ENCODE results near the gene PPFIA2. TPM values are rescaled to one million over a fixed set of nuclear protein-coding genes. Genes with fewer than 3 reads are reported as not detected.

Gene PPFIA2
- total RNA-seq, 2 donors from 2014 or later = 23.0 to 51.1 TPM

DNA sequence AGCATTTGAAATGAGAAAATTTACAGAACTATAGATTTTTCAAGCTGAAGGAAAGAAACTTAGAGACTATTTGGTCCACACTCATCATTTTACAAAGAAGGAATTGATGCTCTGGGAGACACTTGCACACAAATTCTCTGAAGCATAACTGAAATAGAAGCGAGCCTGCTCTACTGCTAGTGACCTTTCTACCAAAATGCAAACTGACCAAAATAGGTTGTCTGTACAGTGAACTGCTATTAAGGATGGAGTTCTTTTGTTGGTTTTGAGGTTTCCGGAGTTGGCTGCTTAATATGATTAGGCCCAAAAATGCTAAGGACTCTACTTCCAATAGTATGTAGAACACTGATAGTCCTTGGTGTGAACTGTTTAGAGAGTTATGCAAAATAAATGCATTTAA is 194.9 kb downstream of the PPFIA2 start:
- no peak overlapping the region for H3K27ac ChIP-seq
- no peaks in the 10 kb centered on the region for H3K4me1 ChIP-seq (ENCODE audit: control insufficient read depth in 1 of 2, low read depth in 2 of 2)
- DNase-seq (ENCODE audit: low spot score) (no peak), ATAC-seq (ENCODE audit: insufficient number of reproducible peaks, low FRiP score, low read depth) (no peak)
- no peak for TF ChIP-seq CTCF (IDR thresholded peaks at IDR 0.05)
- H3K9me3 ChIP-seq = no peaks in the 10 kb centered on the region
- H3K4me3 ChIP-seq = no peak overlapping the region
- no peaks in the 10 kb centered on the region for H3K27me3 ChIP-seq (replicated peaks; ENCODE audit: insufficient read depth)
- no peaks in the 10 kb centered on the region for H3K36me3 ChIP-seq

- H3K27me3 ChIP-seq (replicated peaks; ENCODE audit: insufficient read depth) = no peaks in the 10 kb centered on the region
- no peak overlapping the region for H3K27ac ChIP-seq
- peaks cover 0 to 8% of the 10 kb centered on the region in 2 donors for H3K4me1 ChIP-seq (ENCODE audit: control insufficient read depth in 1 of 2, low read depth in 2 of 2)
- DNase-seq (ENCODE audit: low spot score) (no peak), ATAC-seq (ENCODE audit: insufficient number of reproducible peaks, low FRiP score, low read depth) (no peak)
- no peak for TF ChIP-seq CTCF (IDR thresholded peaks at IDR 0.05)
- no peaks in the 10 kb centered on the region for H3K36me3 ChIP-seq
- no peaks in the 10 kb centered on the region for H3K9me3 ChIP-seq
- H3K4me3 ChIP-seq = no peak overlapping the region
Measured at GRCh38 chr12:81558031-81558430, 201.1 kb downstream of the PPFIA2 start.

GRCh38 chr12:81546811-81547210 is 212.3 kb downstream of the PPFIA2 start:
- ATAC-seq (ENCODE audit: insufficient number of reproducible peaks, low FRiP score, low read depth) (no peak), DNase-seq (ENCODE audit: low spot score) (no peak)
- no peak for TF ChIP-seq CTCF (IDR thresholded peaks at IDR 0.05)
- Histone ChIP-seq H3K27me3 (replicated peaks; ENCODE audit: insufficient read depth) (no peaks in the 10 kb centered on the region), H3K36me3 (no peaks in the 10 kb centered on the region), H3K27ac (no peak overlapping the region), H3K4me3 (no peak overlapping the region), H3K9me3 (no peaks in the 10 kb centered on the region), H3K4me1 (ENCODE audit: control insufficient read depth in 1 of 2, low read depth in 2 of 2) (peaks cover 0 to 5% of the 10 kb centered on the region in 2 donors)

GRCh38 chr12:81543621-81544139 is 215.5 kb downstream of the PPFIA2 start:
- Histone ChIP-seq H3K4me1 (ENCODE audit: control insufficient read depth in 1 of 2, low read depth in 2 of 2) (peaks cover 0 to 5% of the 10 kb centered on the region in 2 donors), H3K27ac (no peak overlapping the region), H3K27me3 (replicated peaks; ENCODE audit: insufficient read depth) (no peaks in the 10 kb centered on the region), H3K9me3 (no peaks in the 10 kb centered on the region), H3K36me3 (no peaks in the 10 kb centered on the region), H3K4me3 (no peak overlapping the region)
- no peak for ATAC-seq (ENCODE audit: insufficient number of reproducible peaks, low FRiP score, low read depth)
- TF ChIP-seq CTCF (IDR thresholded peaks at IDR 0.05) = no peak
- no peak for DNase-seq (ENCODE audit: low spot score)

- H3K4me3 ChIP-seq = no peak overlapping the region
- H3K4me1 ChIP-seq (ENCODE audit: control insufficient read depth in 1 of 2, low read depth in 2 of 2) = peaks cover 0 to 5% of the 10 kb centered on the region in 2 donors
- ATAC-seq (ENCODE audit: insufficient number of reproducible peaks, low FRiP score, low read depth) = no peak
- no peaks in the 10 kb centered on the region for H3K9me3 ChIP-seq
- H3K27me3 ChIP-seq (replicated peaks; ENCODE audit: insufficient read depth) = no peaks in the 10 kb centered on the region
- H3K36me3 ChIP-seq = no peaks in the 10 kb centered on the region
- no peak overlapping the region for H3K27ac ChIP-seq
- no peak for DNase-seq (ENCODE audit: low spot score)
- TF ChIP-seq CTCF (IDR thresholded peaks at IDR 0.05) = no peak
Measured at GRCh38 chr12:81542065-81543010, 216.8 kb downstream of the PPFIA2 start.
